ENCODE measurements around the gene PNMA8A.
A peak's percentile ranks its signal among the peaks of the same experiment; 100 is the strongest.

Gene PNMA8A

GRCh38 chr19:46426506-46427162 is 44.7 kb downstream of the PNMA8A start:
- DNase-seq: peak; percentile 64 to 69

DNA sequence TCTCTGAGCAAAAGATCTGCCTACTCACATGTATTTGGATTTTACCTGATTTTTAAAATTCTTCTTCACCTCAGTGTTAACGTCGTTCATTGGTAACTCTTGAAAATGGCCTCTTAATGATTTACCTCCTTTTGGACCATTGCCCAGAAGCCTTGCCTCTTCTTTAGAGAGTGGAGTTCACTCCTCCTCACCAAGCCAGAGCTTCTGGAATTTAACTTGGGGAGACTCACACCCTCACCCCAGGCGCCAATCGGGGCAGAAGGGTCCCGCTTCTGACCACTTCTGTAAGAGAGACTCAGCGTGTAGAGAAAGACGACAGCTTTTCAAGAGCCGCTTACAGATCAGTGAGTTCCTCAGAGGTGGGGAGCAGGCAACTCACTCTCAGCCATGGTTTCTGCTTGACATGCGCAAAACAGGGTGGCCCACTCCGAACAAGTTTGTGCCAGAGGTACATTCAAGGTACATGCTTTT is 45.3 kb downstream of the PNMA8A start:
- DNase-seq: no peak

DNA sequence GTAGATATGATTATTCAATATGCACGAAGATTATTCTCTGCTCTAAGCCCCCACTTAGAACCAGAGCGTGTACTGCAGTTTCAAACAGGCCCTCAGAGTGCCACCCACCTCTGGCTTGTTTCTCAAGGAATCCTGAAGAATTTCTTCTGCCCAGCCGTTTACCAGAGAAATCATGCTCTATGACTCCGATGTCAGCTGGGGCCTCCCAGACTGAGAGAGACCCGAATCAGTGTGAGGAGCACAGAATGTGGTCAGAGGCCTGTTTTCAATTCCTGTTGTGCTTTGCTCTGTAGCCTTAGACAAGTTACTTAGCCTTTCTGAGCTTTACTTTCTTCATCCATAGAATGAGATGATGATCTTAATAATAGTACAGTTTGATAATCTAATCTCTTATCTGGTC is 48.2 kb downstream of the PNMA8A start:
- no peak for DNase-seq

GRCh38 chr19:46422344-46422743 is 49.0 kb downstream of the PNMA8A start:
- no peak for DNase-seq

GRCh38 chr19:46420056-46420455 is 51.3 kb downstream of the PNMA8A start:
- no peak for DNase-seq

Data from activated T-cell treated with anti-CD3 and anti-CD28 coated beads, Interleukin-2, amount 50 U/mL, for 48 hours (primary cell).